K562 treated with DMSO at 1 percent for 24 hours (cell line): ENCODE results near the gene CD36. TPM values are rescaled to one million over a fixed set of nuclear protein-coding genes. Genes with fewer than 3 reads are reported as not detected.

Experiments
- total RNA-seq: library from RNA; unstranded; fragments of 300-600 nt; gene quantifications from 2 replicates; pipeline ENCODE4 v1.2.3, GENCODE V29; 2022; ENCODE audit warnings: low read depth; ENCODE audit not compliant: insufficient read depth

CD36 gene
- not detected in 2 replicates for total RNA-seq

DNA sequence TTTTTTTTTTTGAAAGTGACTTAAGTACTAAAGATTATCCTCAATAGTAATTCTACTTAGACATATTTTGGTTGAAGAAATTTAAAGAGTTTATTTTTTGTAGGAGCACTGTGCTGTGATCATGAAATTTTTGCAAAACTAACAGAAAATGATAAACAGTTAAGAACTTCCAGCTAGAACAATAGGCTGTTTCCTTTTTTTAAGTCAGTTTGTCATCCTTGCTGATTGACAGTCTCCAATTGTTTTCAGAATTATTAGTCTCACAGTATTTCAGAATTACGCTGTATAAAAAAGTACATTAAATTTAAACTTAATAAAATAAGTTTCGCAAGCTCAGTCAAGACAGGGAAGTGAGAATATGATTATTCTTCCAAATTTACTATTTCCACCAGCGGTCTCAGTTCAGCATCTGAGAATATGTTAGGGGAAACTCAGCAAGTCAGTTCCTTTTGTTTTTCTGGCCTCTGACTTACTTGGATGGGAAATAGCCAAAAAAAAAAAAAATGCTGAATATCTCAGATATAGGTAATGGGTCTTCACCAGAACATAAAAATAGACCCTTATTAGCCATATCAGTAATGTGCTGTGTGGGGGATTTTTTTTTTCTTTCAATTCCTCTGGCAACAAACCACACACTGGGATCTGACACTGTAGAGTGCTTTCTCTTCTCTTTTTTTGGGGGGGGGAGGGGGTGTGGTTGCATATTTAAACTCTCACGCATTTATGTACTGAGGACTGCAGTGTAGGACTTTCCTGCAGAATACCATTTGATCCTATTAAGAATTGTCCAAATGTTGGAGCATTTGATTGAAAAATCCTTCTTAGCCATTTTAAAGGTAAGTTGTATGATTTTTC, at the start of gene CD36:
Gene CD36 (plus strand): TSS at position 732 of the 855 bp plus-strand sequence. CDS start 8,099 bp downstream, outside the sequence.

Other genes starting within 250 kb of the CD36 start
- gene GNAT3, start 126.6 kb upstream of the CD36 start, total RNA-seq: not detected in 2 replicates